H9 (cell line): ENCODE results near the gene CLC. TPM values are rescaled to one million over a fixed set of nuclear protein-coding genes. Genes with fewer than 3 reads are reported as not detected.

Experiments used
- DNase-seq: peaks from one replicate; pipeline ENCODE4 v3.0.0-alpha.2; 2017
- H2AFZ ChIP-seq: one replicate; pipeline ENCODE4 v1.6.1; 2013; ENCODE audit warnings: mild to moderate bottlenecking, low read length, control low read depth, moderate library complexity
- H2AK5ac ChIP-seq: 2 replicates; pipeline ENCODE4 v1.6.1; 2013; ENCODE audit warnings: low read length, control low read depth, mixed read lengths; ENCODE audit not compliant: insufficient read length
- H2BK120ac ChIP-seq: one replicate; pipeline ENCODE4 v1.6.1; 2013; ENCODE audit warnings: low read depth, mild to moderate bottlenecking, low read length, control low read depth, inconsistent platforms; ENCODE audit not compliant: poor library complexity, severe bottlenecking
- H2BK12ac ChIP-seq: 2 replicates; pipeline ENCODE4 v1.6.1; 2013; ENCODE audit warnings: low read length, control low read depth, mixed read lengths, low read depth; ENCODE audit not compliant: insufficient read length
- H2BK15ac ChIP-seq: 2 replicates; pipeline ENCODE4 v1.6.1; 2013; ENCODE audit warnings: low read depth, low read length, control low read depth
- H2BK20ac ChIP-seq: one replicate; pipeline ENCODE4 v1.6.1; 2013; ENCODE audit warnings: low read depth, mild to moderate bottlenecking, low read length, control low read depth, inconsistent platforms; ENCODE audit not compliant: poor library complexity, severe bottlenecking
- H2BK5ac ChIP-seq: 2 replicates; pipeline ENCODE4 v1.6.1; 2013; ENCODE audit warnings: low read length, control low read depth, mixed read lengths; ENCODE audit not compliant: insufficient read length
- H3K14ac ChIP-seq: 2 replicates; pipeline ENCODE4 v1.6.1; 2013; ENCODE audit warnings: low read length, control low read depth; ENCODE audit not compliant: insufficient read depth
- H3K18ac ChIP-seq: 2 replicates; pipeline ENCODE4 v1.6.1; 2013; ENCODE audit warnings: low read depth, mild to moderate bottlenecking, mixed read lengths, low read length, control low read depth; ENCODE audit not compliant: insufficient read length
- H3K23ac ChIP-seq: 2 replicates; pipeline ENCODE4 v1.6.1; 2013; ENCODE audit warnings: low read length, control low read depth, mixed read lengths, low read depth; ENCODE audit not compliant: insufficient read length
- H3K23me2 ChIP-seq: 2 replicates; pipeline ENCODE4 v1.6.1; 2013; ENCODE audit warnings: low read depth, mild to moderate bottlenecking, mixed read lengths, low read length, control low read depth; ENCODE audit not compliant: insufficient read length, poor library complexity, severe bottlenecking
- H3K27ac ChIP-seq: 2 replicates; pipeline ENCODE4 v1.5.1; 2013; ENCODE audit warnings: low read length, control low read depth, mixed read lengths, low read depth; ENCODE audit not compliant: insufficient read length
- H3K27me3 ChIP-seq: 2 replicates; pipeline ENCODE4 v1.6.1; 2013; ENCODE audit warnings: low read length, control low read depth, inconsistent platforms; ENCODE audit not compliant: insufficient read depth
- H3K4ac ChIP-seq: 2 replicates; pipeline ENCODE4 v1.6.1; 2013; ENCODE audit warnings: low read depth, mild to moderate bottlenecking, control low read depth, inconsistent platforms, low read length, moderate library complexity
- H3K4me1 ChIP-seq: 2 replicates; pipeline ENCODE4 v1.6.1; 2013; ENCODE audit warnings: low read length, control low read depth, inconsistent platforms; ENCODE audit not compliant: insufficient read depth
- H3K4me2 ChIP-seq: 2 replicates; pipeline ENCODE4 v1.6.1; 2013; ENCODE audit warnings: low read length, control low read depth, mixed read lengths; ENCODE audit not compliant: insufficient read length, insufficient read depth
- H3K56ac ChIP-seq: 2 replicates; pipeline ENCODE4 v1.6.1; 2013; ENCODE audit warnings: low read depth, mild to moderate bottlenecking, mixed read lengths, low read length, control low read depth; ENCODE audit not compliant: insufficient read length
- H3K79me1 ChIP-seq: 2 replicates; pipeline ENCODE4 v1.6.1; 2013; ENCODE audit warnings: low read depth, mild to moderate bottlenecking, moderate library complexity, low read length, control low read depth, inconsistent platforms; ENCODE audit not compliant: insufficient read depth, poor library complexity, severe bottlenecking
- H3K79me2 ChIP-seq: 2 replicates; pipeline ENCODE4 v1.6.1; 2013; ENCODE audit warnings: low read length, control low read depth, inconsistent platforms; ENCODE audit not compliant: insufficient read depth
- H3K9ac ChIP-seq: 2 replicates; pipeline ENCODE4 v1.6.1; 2013; ENCODE audit warnings: low read length, control low read depth, mixed read lengths; ENCODE audit not compliant: insufficient read length; ENCODE audit errors: extremely low read depth
- H3K9me3 ChIP-seq: one replicate; pipeline ENCODE4 v1.6.1; 2013; ENCODE audit warnings: low read depth, low read length, inconsistent platforms; ENCODE audit not compliant: control insufficient read depth
- H3T11ph ChIP-seq: one replicate; pipeline ENCODE4 v1.6.1; 2013; ENCODE audit warnings: mild to moderate bottlenecking, low read length, control low read depth, inconsistent platforms
- H4K20me1 ChIP-seq: one replicate; pipeline ENCODE4 v1.6.1; 2013; ENCODE audit not compliant: control insufficient read depth, insufficient read length, insufficient read depth
- H4K5ac ChIP-seq: 2 replicates; pipeline ENCODE4 v1.6.1; 2013; ENCODE audit warnings: low read depth, mild to moderate bottlenecking, mixed read lengths, low read length, control low read depth; ENCODE audit not compliant: insufficient read length
- H4K8ac ChIP-seq: replicated peaks from 2 replicates; pipeline ENCODE4 v1.6.1; 2013; ENCODE audit warnings: low read length, control low read depth, mixed read lengths, low read depth; ENCODE audit not compliant: insufficient read length
- H4K91ac ChIP-seq: 2 replicates; pipeline ENCODE4 v1.6.1; 2013; ENCODE audit warnings: low read depth, mild to moderate bottlenecking, moderate library complexity, mixed read lengths, low read length, control low read depth; ENCODE audit not compliant: insufficient read length
- H3K27ac Mint-ChIP-seq, 3 experiments: 2 replicates in 2 of 3; 3 replicates in 1 of 3; pipeline ENCODE4 v1.8.0; 2020 to 2021; ENCODE audit warnings: mixed read lengths in 3 of 3, mild to moderate bottlenecking in 1 of 3, moderate library complexity in 1 of 3
- H3K27me3 Mint-ChIP-seq: 2 replicates; pipeline ENCODE4 v1.8.0; 2021; ENCODE audit warnings: low read depth, mild to moderate bottlenecking, moderate library complexity, mixed read lengths
- H3K36me3 Mint-ChIP-seq, 3 experiments: 2 replicates in 2 of 3; 3 replicates in 1 of 3; pipeline ENCODE4 v1.8.0; 2020 to 2021; ENCODE audit warnings: low read depth in 3 of 3, mixed read lengths in 3 of 3; ENCODE audit not compliant: insufficient read depth in 1 of 3
- H3K4me1 Mint-ChIP-seq, 2 experiments: 2 replicates each; pipeline ENCODE4 v1.8.0; 2020; ENCODE audit warnings: mixed read lengths in 2 of 2
- H3K4me3 Mint-ChIP-seq, 2 experiments: 2 replicates in 1 of 2; 3 replicates in 1 of 2; pipeline ENCODE4 v1.8.0; 2020 to 2021; ENCODE audit warnings: mild to moderate bottlenecking in 2 of 2, mixed read lengths in 2 of 2, moderate library complexity in 1 of 2
- H3K9me3 Mint-ChIP-seq, 2 experiments: 2 replicates in 1 of 2; 3 replicates in 1 of 2; pipeline ENCODE4 v1.8.0; 2020; ENCODE audit warnings: mild to moderate bottlenecking in 2 of 2, mixed read lengths in 2 of 2, moderate library complexity in 1 of 2
- WGBS: extraction: QIAGEN DNeasy Blood & Tissue Kit; methylation state at CpG from one replicate; pipeline ENCODE4 v1.1.7; 2013; ENCODE audit warnings: missing lambda C conversion rate, low lambda C conversion rate, mixed read lengths; ENCODE audit not compliant: insufficient read length; ENCODE audit errors: extremely low coverage; 5-methylcytosine and 5-hydroxymethylcytosine counted together
- total RNA-seq: library from RNA; stranded (reverse); gene quantifications from 2 replicates; pipeline ENCODE4 v1.2.1, GENCODE V29; 2021
- TF ChIP-seq, protein P1 (sequence below): fragments of 200-600 bp; sonication (generic); conservative IDR thresholded peaks from 3 replicates; pipeline ENCODE4 v1.8.0; 2021; ENCODE audit warnings: antibody characterized with exemption, mild to moderate bottlenecking

CLC gene
- total RNA-seq, 1 experiment from 2014 or later, result 0.39 TPM

DNA sequence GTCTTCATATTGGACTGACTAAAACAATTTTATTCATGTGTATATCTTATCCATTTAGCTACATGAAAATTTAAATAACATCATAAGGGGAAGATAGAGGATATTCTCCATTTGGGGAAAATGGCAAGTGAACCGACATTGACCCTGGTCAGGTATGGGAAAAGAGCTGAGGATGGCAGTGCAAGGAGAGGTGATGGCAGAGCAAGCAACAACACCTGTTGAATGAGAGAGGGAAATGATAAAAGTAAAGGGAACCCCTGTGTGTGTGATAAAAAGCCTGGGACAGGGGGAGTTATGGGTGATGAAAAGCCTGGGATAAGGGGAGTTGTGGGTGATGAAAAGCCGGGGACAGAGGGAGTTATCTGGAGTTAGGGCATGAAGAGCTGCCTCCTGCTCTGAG, 4.0 kb downstream of the CLC start:
- H3K9me3 Mint-ChIP-seq, result peaks cover 0 to 2% of the 10 kb centered on the region in 2 experiments; a peak in 1 of 5 replicates
- WGBS, result no CpG with 5 or more reads among the region's 2 CpGs
- H3K79me2 ChIP-seq, result no peaks in the 10 kb centered on the region
- no peak overlapping the region for H2BK120ac ChIP-seq
- H3K27me3 Mint-ChIP-seq, result peaks cover 5% of the 10 kb centered on the region
- H3K4me1 ChIP-seq, result no peaks in the 10 kb centered on the region; the same call in 1 of the 2 replicates
- no peak overlapping the region for H2BK15ac ChIP-seq
- no peak overlapping the region for H3K56ac ChIP-seq
- no peak overlapping the region for H3K14ac ChIP-seq
- no peak overlapping the region for H4K5ac ChIP-seq
- H3K9ac ChIP-seq, result no peak overlapping the region
- TF ChIP-seq, protein P1, sequence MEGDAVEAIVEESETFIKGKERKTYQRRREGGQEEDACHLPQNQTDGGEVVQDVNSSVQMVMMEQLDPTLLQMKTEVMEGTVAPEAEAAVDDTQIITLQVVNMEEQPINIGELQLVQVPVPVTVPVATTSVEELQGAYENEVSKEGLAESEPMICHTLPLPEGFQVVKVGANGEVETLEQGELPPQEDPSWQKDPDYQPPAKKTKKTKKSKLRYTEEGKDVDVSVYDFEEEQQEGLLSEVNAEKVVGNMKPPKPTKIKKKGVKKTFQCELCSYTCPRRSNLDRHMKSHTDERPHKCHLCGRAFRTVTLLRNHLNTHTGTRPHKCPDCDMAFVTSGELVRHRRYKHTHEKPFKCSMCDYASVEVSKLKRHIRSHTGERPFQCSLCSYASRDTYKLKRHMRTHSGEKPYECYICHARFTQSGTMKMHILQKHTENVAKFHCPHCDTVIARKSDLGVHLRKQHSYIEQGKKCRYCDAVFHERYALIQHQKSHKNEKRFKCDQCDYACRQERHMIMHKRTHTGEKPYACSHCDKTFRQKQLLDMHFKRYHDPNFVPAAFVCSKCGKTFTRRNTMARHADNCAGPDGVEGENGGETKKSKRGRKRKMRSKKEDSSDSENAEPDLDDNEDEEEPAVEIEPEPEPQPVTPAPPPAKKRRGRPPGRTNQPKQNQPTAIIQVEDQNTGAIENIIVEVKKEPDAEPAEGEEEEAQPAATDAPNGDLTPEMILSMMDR, result no peak
- no peak overlapping the region for H2BK5ac ChIP-seq
- H4K91ac ChIP-seq, result no peak overlapping the region
- H2AK5ac ChIP-seq, result no peak overlapping the region
- no peak overlapping the region for H2BK12ac ChIP-seq
- no peaks in the 10 kb centered on the region for H3K79me1 ChIP-seq
- no peak overlapping the region for H3K4me3 Mint-ChIP-seq
- H3K4ac ChIP-seq, result no peak overlapping the region
- H3K27ac Mint-ChIP-seq, result no peak overlapping the region
- H2AFZ ChIP-seq, result no peak overlapping the region
- no peak for DNase-seq
- H3K4me2 ChIP-seq, result no peak overlapping the region
- H3K27ac ChIP-seq, result no peak overlapping the region
- H3K36me3 Mint-ChIP-seq, result no peaks in the 10 kb centered on the region
- H3K18ac ChIP-seq, result no peak overlapping the region
- no peak overlapping the region for H2BK20ac ChIP-seq
- no peak overlapping the region for H4K8ac ChIP-seq
- no peaks in the 10 kb centered on the region for H3K23me2 ChIP-seq
- no peaks in the 10 kb centered on the region for H3K9me3 ChIP-seq
- H3K4me1 Mint-ChIP-seq, result no peaks in the 10 kb centered on the region
- H3K23ac ChIP-seq, result no peak overlapping the region
- H3K27me3 ChIP-seq, result no peaks in the 10 kb centered on the region
- H3T11ph ChIP-seq, result no peak overlapping the region
- H4K20me1 ChIP-seq, result no peaks in the 10 kb centered on the region
